ENCODE results near the gene TMEM161B.
A peak's percentile ranks its signal among the peaks of the same experiment; 100 is the strongest.

The TMEM161B gene

DNA sequence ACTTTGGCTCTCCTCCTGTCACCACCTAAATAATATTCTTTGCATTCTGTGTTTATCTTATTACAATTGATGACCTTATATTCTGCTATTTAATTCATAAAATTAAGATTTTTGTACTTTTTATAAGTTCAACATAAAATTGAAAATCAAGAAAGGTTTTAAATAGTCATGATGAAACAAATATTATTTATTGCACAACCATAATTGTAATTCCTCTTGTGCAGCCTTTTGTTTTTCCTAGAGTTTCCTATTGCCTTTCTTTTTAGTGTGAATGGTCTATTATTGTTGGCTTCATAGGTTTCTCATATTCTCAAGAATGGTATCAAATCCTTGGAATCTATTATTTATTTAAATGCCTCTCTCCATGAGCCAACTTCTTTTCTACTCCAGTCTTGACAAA lies 117.9 kb downstream of the TMEM161B start:
- TF ChIP-seq, protein P1, sequence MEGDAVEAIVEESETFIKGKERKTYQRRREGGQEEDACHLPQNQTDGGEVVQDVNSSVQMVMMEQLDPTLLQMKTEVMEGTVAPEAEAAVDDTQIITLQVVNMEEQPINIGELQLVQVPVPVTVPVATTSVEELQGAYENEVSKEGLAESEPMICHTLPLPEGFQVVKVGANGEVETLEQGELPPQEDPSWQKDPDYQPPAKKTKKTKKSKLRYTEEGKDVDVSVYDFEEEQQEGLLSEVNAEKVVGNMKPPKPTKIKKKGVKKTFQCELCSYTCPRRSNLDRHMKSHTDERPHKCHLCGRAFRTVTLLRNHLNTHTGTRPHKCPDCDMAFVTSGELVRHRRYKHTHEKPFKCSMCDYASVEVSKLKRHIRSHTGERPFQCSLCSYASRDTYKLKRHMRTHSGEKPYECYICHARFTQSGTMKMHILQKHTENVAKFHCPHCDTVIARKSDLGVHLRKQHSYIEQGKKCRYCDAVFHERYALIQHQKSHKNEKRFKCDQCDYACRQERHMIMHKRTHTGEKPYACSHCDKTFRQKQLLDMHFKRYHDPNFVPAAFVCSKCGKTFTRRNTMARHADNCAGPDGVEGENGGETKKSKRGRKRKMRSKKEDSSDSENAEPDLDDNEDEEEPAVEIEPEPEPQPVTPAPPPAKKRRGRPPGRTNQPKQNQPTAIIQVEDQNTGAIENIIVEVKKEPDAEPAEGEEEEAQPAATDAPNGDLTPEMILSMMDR (conservative IDR thresholded peaks at IDR 0.05; ENCODE audit: low read depth, low read length): no peak
- no peak for DNase-seq (ENCODE audit: low read depth)
- H3K4me3 ChIP-seq (ENCODE audit: low read depth, low read length): no peak overlapping the region

DNA sequence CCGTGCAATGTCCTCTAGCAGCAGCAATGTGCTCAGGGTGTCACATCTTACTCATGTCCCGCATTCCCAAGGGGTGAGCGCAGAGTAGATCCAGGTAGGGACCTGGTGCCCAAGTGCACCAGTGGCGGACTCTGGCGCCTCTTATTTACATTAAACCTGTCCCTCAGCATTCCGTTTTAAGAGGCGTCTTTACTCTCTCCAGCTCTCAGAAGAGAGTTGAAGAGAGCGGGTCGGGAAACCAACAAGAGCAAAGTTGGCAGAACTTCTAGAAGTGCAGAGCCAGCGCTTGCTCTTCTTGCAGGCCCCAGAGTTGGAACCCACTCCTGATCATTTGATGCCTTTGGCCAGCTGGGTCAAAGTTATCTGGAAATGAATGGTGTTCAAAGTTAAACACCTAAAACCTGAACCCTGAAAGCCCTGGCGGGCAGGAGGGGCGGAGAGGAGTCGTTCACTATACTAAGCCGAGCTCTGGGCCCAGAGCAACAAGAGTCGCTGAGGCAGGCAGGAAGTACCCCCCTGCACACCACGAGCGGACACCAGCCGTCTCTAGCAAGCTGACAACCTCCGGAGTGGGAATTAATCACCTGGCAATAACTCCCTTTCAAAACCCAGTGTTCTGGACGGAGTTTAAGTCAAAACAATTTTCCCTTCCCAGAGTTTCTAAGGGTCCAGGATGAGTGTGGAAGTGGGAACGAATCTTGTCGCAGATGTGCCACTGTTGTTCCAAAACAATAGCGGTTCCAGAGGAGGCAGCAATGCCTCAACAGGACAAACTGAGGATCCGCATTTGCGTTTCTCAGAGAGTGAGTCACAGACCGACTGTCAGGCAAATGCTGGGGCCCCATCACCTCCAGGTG lies 122.8 kb downstream of the TMEM161B start:
- peak overlapping the region; percentile 11 for H3K4me3 ChIP-seq (ENCODE audit: low read depth, low read length)
- TF ChIP-seq, protein P1 (conservative IDR thresholded peaks at IDR 0.05; ENCODE audit: low read depth, low read length): no peak
- DNase-seq (ENCODE audit: low read depth): no peak

DNA sequence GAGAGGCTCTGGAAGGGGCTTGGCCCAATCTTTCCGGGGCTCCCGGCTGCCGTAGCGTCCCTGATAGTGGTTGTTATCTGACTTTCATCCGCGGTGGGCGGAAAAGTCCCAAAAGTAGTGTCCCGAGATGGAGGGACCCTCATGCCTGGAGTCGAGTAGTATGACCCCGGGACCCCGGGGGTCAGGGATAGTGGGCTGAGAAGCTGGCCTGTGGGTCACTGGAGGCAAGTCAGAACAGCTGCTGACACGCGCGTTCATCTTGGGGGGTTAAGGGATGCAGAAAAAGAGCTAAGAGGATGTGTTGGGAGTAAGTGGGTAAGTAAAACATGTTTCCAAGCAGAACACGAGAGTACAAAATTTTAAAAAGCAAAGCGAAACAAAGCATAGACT lies 123.4 kb downstream of the TMEM161B start:
- peak overlapping the region; percentile 11 for H3K4me3 ChIP-seq (ENCODE audit: low read depth, low read length)
- TF ChIP-seq, protein P1 (conservative IDR thresholded peaks at IDR 0.05; ENCODE audit: low read depth, low read length): no peak
- DNase-seq (ENCODE audit: low read depth): no peak
